NCI-H2227 treated with DMSO at 0.1 percent for 48 hours (cell line): ENCODE results near the gene WWOX.
"Not testable (repeated sequence)": the region's sequence is repeated elsewhere in the genome, so short reads cannot be mapped to it uniquely, and the experiment has no call there.

Experiments
- DNase-seq: peaks from one replicate; lab custom pipeline; 2025; lab: John Stamatoyannopoulos, UW

Gene WWOX

GRCh38 chr16:78502812-78503350 is 403.4 kb downstream of the WWOX start:
- DNase-seq, result no peak

GRCh38 chr16:78503602-78504001 is 404.1 kb downstream of the WWOX start:
- no peak for DNase-seq

GRCh38 chr16:78504401-78504851 is 405.0 kb downstream of the WWOX start:
- no peak for DNase-seq

GRCh38 chr16:78505036-78505435 is 405.6 kb downstream of the WWOX start:
- DNase-seq, result no peak

- DNase-seq, result no peak
Observed at GRCh38 chr16:78505544-78506366, 406.3 kb downstream of the WWOX start.

GRCh38 chr16:78506367-78507193 is 407.1 kb downstream of the WWOX start:
- no peak for DNase-seq

- DNase-seq, result no peak
Observed at GRCh38 chr16:78507576-78507975, 408.1 kb downstream of the WWOX start.

- no peak for DNase-seq
Observed at GRCh38 chr16:78509965-78510364, 410.5 kb downstream of the WWOX start.

- DNase-seq, result no peak
Observed at GRCh38 chr16:78510496-78510895, 411.0 kb downstream of the WWOX start.

- DNase-seq, result no peak
Observed at GRCh38 chr16:78513838-78514237, 414.4 kb downstream of the WWOX start.

GRCh38 chr16:78514888-78515287 is 415.4 kb downstream of the WWOX start:
- not testable (repeated sequence) for DNase-seq

- no peak for DNase-seq
Observed at GRCh38 chr16:78515421-78515820, 416.0 kb downstream of the WWOX start.

- DNase-seq, result no peak
Observed at GRCh38 chr16:78516006-78516736, 416.7 kb downstream of the WWOX start.

GRCh38 chr16:78519896-78520295 is 420.4 kb downstream of the WWOX start:
- DNase-seq, result no peak

GRCh38 chr16:78520470-78520869 is 421.0 kb downstream of the WWOX start:
- DNase-seq, result no peak

- no peak for DNase-seq
Observed at GRCh38 chr16:78522327-78522726, 422.9 kb downstream of the WWOX start.

- DNase-seq, result no peak
Observed at GRCh38 chr16:78523212-78523985, 423.9 kb downstream of the WWOX start.

- DNase-seq, result no peak
Observed at GRCh38 chr16:78524066-78524595, 424.7 kb downstream of the WWOX start.

- DNase-seq, result no peak
Observed at GRCh38 chr16:78528265-78528664, 428.8 kb downstream of the WWOX start.

- DNase-seq, result no peak
Observed at GRCh38 chr16:78529881-78530280, 430.4 kb downstream of the WWOX start.

- DNase-seq, result no peak
Observed at GRCh38 chr16:78530283-78530682, 430.8 kb downstream of the WWOX start.
